ENCODE measurements around the gene DEPDC5.

DEPDC5 gene

GRCh38 chr22:31923136-31923535, 169.3 kb downstream of the DEPDC5 start:
- in situ Hi-C loops (cut with MboI; ENCODE audit: low pct_unique_long_range_greater_than_20kb, low sequenced_read_pairs, unreplicated experiment), result no loop called here
- TF ChIP-seq CTCF (IDR thresholded peaks at IDR 0.05; ENCODE audit: extremely low read depth, insufficient read depth, missing control alignments), result no peak
- no peak for DNase-seq (ENCODE audit: low spot score)

GRCh38 chr22:31923747-31924146, 169.9 kb downstream of the DEPDC5 start:
- TF ChIP-seq CTCF (IDR thresholded peaks at IDR 0.05; ENCODE audit: extremely low read depth, insufficient read depth, missing control alignments), result no peak
- no peak for DNase-seq (ENCODE audit: low spot score)
- in situ Hi-C loops (cut with MboI; ENCODE audit: low pct_unique_long_range_greater_than_20kb, low sequenced_read_pairs, unreplicated experiment), result no loop called here

GRCh38 chr22:31925056-31925455, 171.2 kb downstream of the DEPDC5 start:
- DNase-seq (ENCODE audit: low spot score), result no peak
- TF ChIP-seq CTCF (IDR thresholded peaks at IDR 0.05; ENCODE audit: extremely low read depth, insufficient read depth, missing control alignments), result no peak
- in situ Hi-C loops (cut with MboI; ENCODE audit: low pct_unique_long_range_greater_than_20kb, low sequenced_read_pairs, unreplicated experiment), result no loop called here

- in situ Hi-C loops (cut with MboI; ENCODE audit: low pct_unique_long_range_greater_than_20kb, low sequenced_read_pairs, unreplicated experiment), result no loop called here
- no peak for DNase-seq (ENCODE audit: low spot score)
- TF ChIP-seq CTCF (IDR thresholded peaks at IDR 0.05; ENCODE audit: extremely low read depth, insufficient read depth, missing control alignments), result no peak
Observed at GRCh38 chr22:31926024-31926423, 172.2 kb downstream of the DEPDC5 start.

- in situ Hi-C loops (cut with MboI; ENCODE audit: low pct_unique_long_range_greater_than_20kb, low sequenced_read_pairs, unreplicated experiment), result no loop called here
- no peak for TF ChIP-seq CTCF (IDR thresholded peaks at IDR 0.05; ENCODE audit: extremely low read depth, insufficient read depth, missing control alignments)
- peak; percentile 50 for DNase-seq (ENCODE audit: low spot score)
Observed at GRCh38 chr22:31926969-31927368, 173.2 kb downstream of the DEPDC5 start.

- no peak for TF ChIP-seq CTCF (IDR thresholded peaks at IDR 0.05; ENCODE audit: extremely low read depth, insufficient read depth, missing control alignments)
- no peak for DNase-seq (ENCODE audit: low spot score)
- in situ Hi-C loops (cut with MboI; ENCODE audit: low pct_unique_long_range_greater_than_20kb, low sequenced_read_pairs, unreplicated experiment), result no loop called here
Observed at GRCh38 chr22:31927562-31927961, 173.7 kb downstream of the DEPDC5 start.
